Activated CD4-positive, alpha-beta memory T cell treated with anti-CD3 and anti-CD28 coated beads, Interleukin-2, amount 10 ng/mL, durations not matched to agents 7 days and 5 days (primary cell): ENCODE results near the gene LSAMP. TPM values are rescaled to one million over a fixed set of nuclear protein-coding genes. Genes with fewer than 3 reads are reported as not detected.

Source experiments
- CTCF ChIA-PET: fragments of 350-600 bp; sonication (Branson Sonifier 250); formaldehyde crosslinking; loops from one replicate; lab custom pipeline; 2021; ENCODE audit warnings: antibody characterized with exemption, inconsistent platforms; lab: Charles Lee
- POLR2A ChIA-PET: fragments of 350-600 bp; sonication (Branson Sonifier 250); formaldehyde crosslinking; loops from one replicate; lab custom pipeline; 2021; ENCODE audit warnings: antibody characterized with exemption; lab: Charles Lee
- DNase-seq: peaks from one replicate; pipeline ENCODE4 v3.0.0-alpha.2; 2020
- H3K27ac Mint-ChIP-seq: one replicate; pipeline ENCODE4 v1.8.0; 2021; ENCODE audit warnings: mild to moderate bottlenecking, mixed read lengths
- H3K27me3 Mint-ChIP-seq: one replicate; pipeline ENCODE4 v1.8.0; 2021; ENCODE audit warnings: mixed read lengths
- H3K36me3 Mint-ChIP-seq: one replicate; pipeline ENCODE4 v1.8.0; 2021; ENCODE audit warnings: low read depth, mixed read lengths
- H3K4me1 Mint-ChIP-seq: one replicate; pipeline ENCODE4 v1.8.0; 2021; ENCODE audit warnings: mixed read lengths
- H3K4me3 Mint-ChIP-seq: one replicate; pipeline ENCODE4 v1.8.0; 2021; ENCODE audit warnings: mild to moderate bottlenecking, mixed read lengths
- H3K9me3 Mint-ChIP-seq: one replicate; pipeline ENCODE4 v1.8.0; 2021; ENCODE audit warnings: mixed read lengths
- total RNA-seq, 2 experiments: library from RNA; stranded (reverse); gene quantifications; one replicate each; pipeline ENCODE4 v1.2.3, GENCODE V29; 2021

The LSAMP gene
- total RNA-seq, 2 experiments from 2014 or later, result not detected

GRCh38 chr3:116139641-116140040 is 305.6 kb downstream of the LSAMP start:
- no peak for DNase-seq
- Mint-ChIP-seq H3K4me3 (no peak overlapping the region), H3K9me3 (no peaks in the 10 kb centered on the region), H3K36me3 (no peaks in the 10 kb centered on the region), H3K27me3 (no peaks in the 10 kb centered on the region), H3K4me1 (no peaks in the 10 kb centered on the region), H3K27ac (no peak overlapping the region)
- ChIA-PET CTCF (no interaction called here), POLR2A (no interaction called here)

- Mint-ChIP-seq H3K27ac (no peak overlapping the region), H3K27me3 (no peaks in the 10 kb centered on the region), H3K36me3 (no peaks in the 10 kb centered on the region), H3K4me1 (no peaks in the 10 kb centered on the region), H3K9me3 (no peaks in the 10 kb centered on the region), H3K4me3 (no peak overlapping the region)
- ChIA-PET CTCF (no interaction called here), POLR2A (no interaction called here)
- DNase-seq, result no peak
These were observed 309.7 kb downstream of the LSAMP start for GRCh38 chr3:116135457-116136085.

GRCh38 chr3:116129187-116129946 is 315.9 kb downstream of the LSAMP start:
- no peak overlapping the region for H3K4me3 Mint-ChIP-seq
- H3K9me3 Mint-ChIP-seq, result no peaks in the 10 kb centered on the region
- ChIA-PET POLR2A (no interaction called here), CTCF (interaction anchor here (1.4 kb wide), 1 partner anchor 9 kb away, joined by 3 read pairs; no protein-coding TSS in a partner anchor)
- DNase-seq, result no peak
- H3K36me3 Mint-ChIP-seq, result no peaks in the 10 kb centered on the region
- no peaks in the 10 kb centered on the region for H3K27me3 Mint-ChIP-seq
- H3K4me1 Mint-ChIP-seq, result no peaks in the 10 kb centered on the region
- no peak overlapping the region for H3K27ac Mint-ChIP-seq

GRCh38 chr3:116127464-116127863 is 317.8 kb downstream of the LSAMP start:
- POLR2A ChIA-PET, result no interaction called here
- DNase-seq, result no peak
- no peak overlapping the region for H3K27ac Mint-ChIP-seq
- H3K27me3 Mint-ChIP-seq, result no peaks in the 10 kb centered on the region
- H3K9me3 Mint-ChIP-seq, result no peaks in the 10 kb centered on the region
- H3K4me1 Mint-ChIP-seq, result no peaks in the 10 kb centered on the region
- H3K4me3 Mint-ChIP-seq, result no peak overlapping the region
- no peaks in the 10 kb centered on the region for H3K36me3 Mint-ChIP-seq
- CTCF ChIA-PET, result no interaction called here

- Mint-ChIP-seq H3K36me3 (no peaks in the 10 kb centered on the region), H3K4me1 (no peaks in the 10 kb centered on the region), H3K9me3 (no peaks in the 10 kb centered on the region), H3K27ac (no peak overlapping the region), H3K27me3 (no peaks in the 10 kb centered on the region), H3K4me3 (no peak overlapping the region)
- CTCF ChIA-PET, result no interaction called here
- POLR2A ChIA-PET, result no interaction called here
- no peak for DNase-seq
These were observed 321.1 kb downstream of the LSAMP start for GRCh38 chr3:116124166-116124565.

- Mint-ChIP-seq H3K27me3 (no peaks in the 10 kb centered on the region), H3K9me3 (no peaks in the 10 kb centered on the region), H3K36me3 (no peaks in the 10 kb centered on the region), H3K4me3 (no peak overlapping the region), H3K4me1 (no peaks in the 10 kb centered on the region), H3K27ac (no peak overlapping the region)
- POLR2A ChIA-PET, result no interaction called here
- no peak for DNase-seq
- CTCF ChIA-PET, result no interaction called here
These were observed 326.7 kb downstream of the LSAMP start for GRCh38 chr3:116118475-116119169.

- ChIA-PET POLR2A (no interaction called here), CTCF (no interaction called here)
- H3K27ac Mint-ChIP-seq, result no peak overlapping the region
These were observed 330.7 kb downstream of the LSAMP start for GRCh38 chr3:116114586-116114985.

GRCh38 chr3:116112696-116113095 is 332.6 kb downstream of the LSAMP start:
- H3K36me3 Mint-ChIP-seq, result no peaks in the 10 kb centered on the region
- CTCF ChIA-PET, result no interaction called here
- H3K4me1 Mint-ChIP-seq, result no peaks in the 10 kb centered on the region
- no peak for DNase-seq
- H3K27me3 Mint-ChIP-seq, result no peaks in the 10 kb centered on the region
- no peak overlapping the region for H3K4me3 Mint-ChIP-seq
- POLR2A ChIA-PET, result no interaction called here
- no peak overlapping the region for H3K27ac Mint-ChIP-seq
- H3K9me3 Mint-ChIP-seq, result no peaks in the 10 kb centered on the region

More at GRCh38 chr3:116114586-116114985, 330.7 kb downstream of the LSAMP start:
- no peaks in the 10 kb centered on the region for H3K27me3 Mint-ChIP-seq
- DNase-seq, result no peak
- H3K4me3 Mint-ChIP-seq, result no peak overlapping the region
- H3K9me3 Mint-ChIP-seq, result no peaks in the 10 kb centered on the region
- no peaks in the 10 kb centered on the region for H3K4me1 Mint-ChIP-seq
- no peaks in the 10 kb centered on the region for H3K36me3 Mint-ChIP-seq

- Mint-ChIP-seq H3K4me3 (no peak overlapping the region), H3K36me3 (no peaks in the 10 kb centered on the region), H3K27me3 (no peaks in the 10 kb centered on the region), H3K27ac (no peak overlapping the region), H3K9me3 (no peaks in the 10 kb centered on the region), H3K4me1 (no peaks in the 10 kb centered on the region)
- POLR2A ChIA-PET, result no interaction called here
- DNase-seq, result no peak
- CTCF ChIA-PET, result no interaction called here
These were observed 333.5 kb downstream of the LSAMP start for GRCh38 chr3:116111765-116112164.

GRCh38 chr3:116103868-116104530 is 341.3 kb downstream of the LSAMP start:
- no peaks in the 10 kb centered on the region for H3K27me3 Mint-ChIP-seq
- H3K9me3 Mint-ChIP-seq, result no peaks in the 10 kb centered on the region
- H3K27ac Mint-ChIP-seq, result no peak overlapping the region
- POLR2A ChIA-PET, result no interaction called here
- no peaks in the 10 kb centered on the region for H3K36me3 Mint-ChIP-seq
- CTCF ChIA-PET, result no interaction called here
- no peak overlapping the region for H3K4me3 Mint-ChIP-seq
- no peak for DNase-seq
- no peaks in the 10 kb centered on the region for H3K4me1 Mint-ChIP-seq

- CTCF ChIA-PET, result no interaction called here
- H3K27ac Mint-ChIP-seq, result no peak overlapping the region
These were observed 343.2 kb downstream of the LSAMP start for GRCh38 chr3:116102037-116102436.

GRCh38 chr3:116097226-116097625 is 348.1 kb downstream of the LSAMP start:
- ChIA-PET CTCF (no interaction called here), POLR2A (no interaction called here)
- no peaks in the 10 kb centered on the region for H3K27me3 Mint-ChIP-seq
- no peaks in the 10 kb centered on the region for H3K36me3 Mint-ChIP-seq
- no peak overlapping the region for H3K27ac Mint-ChIP-seq
- no peaks in the 10 kb centered on the region for H3K9me3 Mint-ChIP-seq
- no peak overlapping the region for H3K4me3 Mint-ChIP-seq
- H3K4me1 Mint-ChIP-seq, result no peaks in the 10 kb centered on the region
- no peak for DNase-seq

More at GRCh38 chr3:116102037-116102436, 343.2 kb downstream of the LSAMP start:
- Mint-ChIP-seq H3K4me1 (no peaks in the 10 kb centered on the region), H3K27me3 (no peaks in the 10 kb centered on the region), H3K4me3 (no peak overlapping the region), H3K9me3 (no peaks in the 10 kb centered on the region), H3K36me3 (no peaks in the 10 kb centered on the region)
- POLR2A ChIA-PET, result no interaction called here
- no peak for DNase-seq

- ChIA-PET POLR2A (no interaction called here), CTCF (no interaction called here)
- DNase-seq, result no peak
- H3K27ac Mint-ChIP-seq, result no peak overlapping the region
- no peaks in the 10 kb centered on the region for H3K4me1 Mint-ChIP-seq
- H3K36me3 Mint-ChIP-seq, result no peaks in the 10 kb centered on the region
- H3K27me3 Mint-ChIP-seq, result no peaks in the 10 kb centered on the region
- peaks cover 2% of the 10 kb centered on the region for H3K9me3 Mint-ChIP-seq
- no peak overlapping the region for H3K4me3 Mint-ChIP-seq
These were observed 348.7 kb downstream of the LSAMP start for GRCh38 chr3:116096631-116097030.
